Epithelial cell of esophagus (primary cell): ENCODE measurements around the gene LRRK1.

ENCODE experiments used
- DNase-seq: peaks from one replicate; pipeline ENCODE4 v3.0.0; 2010; ENCODE audit warnings: low read depth
- H3K4me3 ChIP-seq: 2 replicates; pipeline ENCODE4 v1.5.1; 2011; ENCODE audit warnings: mild to moderate bottlenecking, low read length, control low read depth
- CTCF ChIP-seq: IDR thresholded peaks from 2 replicates; pipeline ENCODE4 v1.5.1; 2011; ENCODE audit warnings: low read depth, mild to moderate bottlenecking, low read length, control low read depth, inconsistent platforms; ENCODE audit not compliant: insufficient read depth; ENCODE audit errors: missing control alignments

The LRRK1 gene

GRCh38 chr15:101053261-101053660, 134.1 kb downstream of the LRRK1 start:
- TF ChIP-seq CTCF = no peak
- no peak for DNase-seq
- H3K4me3 ChIP-seq = no peak overlapping the region

GRCh38 chr15:101054116-101054515, 135.0 kb downstream of the LRRK1 start:
- DNase-seq = no peak
- no peak for TF ChIP-seq CTCF
- H3K4me3 ChIP-seq = no peak overlapping the region

GRCh38 chr15:101054991-101055390, 135.8 kb downstream of the LRRK1 start:
- no peak for TF ChIP-seq CTCF
- no peak for DNase-seq
- no peak overlapping the region for H3K4me3 ChIP-seq

GRCh38 chr15:101055411-101055810, 136.3 kb downstream of the LRRK1 start:
- H3K4me3 ChIP-seq = no peak overlapping the region
- DNase-seq = no peak
- TF ChIP-seq CTCF = no peak

GRCh38 chr15:101056366-101057334, 137.5 kb downstream of the LRRK1 start:
- no peak for TF ChIP-seq CTCF
- no peak for DNase-seq
- no peak overlapping the region for H3K4me3 ChIP-seq

GRCh38 chr15:101057841-101058407, 138.8 kb downstream of the LRRK1 start:
- DNase-seq = no peak
- no peak for TF ChIP-seq CTCF
- H3K4me3 ChIP-seq = no peak overlapping the region
